Measurements from ENCODE around the gene IL1RAPL2.

DNA sequence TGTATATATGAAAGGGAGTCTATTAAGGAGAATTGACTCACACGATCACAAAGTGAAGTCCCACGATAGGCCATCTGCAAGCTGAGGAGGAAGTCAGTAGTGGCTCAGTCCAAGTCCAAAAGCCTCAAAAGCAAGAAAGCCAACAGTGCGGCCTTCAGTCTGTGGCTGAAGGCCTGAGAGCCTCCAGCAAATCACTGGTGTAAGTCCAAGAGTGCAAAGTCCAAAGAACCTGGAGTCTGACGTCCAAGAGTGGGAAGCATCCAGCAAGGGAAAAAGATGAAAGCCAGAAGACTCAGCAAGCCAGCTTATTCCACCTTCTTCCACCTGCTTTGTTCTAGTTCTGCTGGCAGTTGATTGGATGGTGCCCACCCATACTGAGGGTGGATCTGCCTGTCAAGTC, 104.1 kb downstream of the IL1RAPL2 start:
- TF ChIP-seq EP300 (IDR thresholded peaks at IDR 0.05) (no peak), CTCF (IDR thresholded peaks at IDR 0.05) (no peak), POLR2A (IDR thresholded peaks at IDR 0.05; ENCODE audit: low read depth) (no peak), POLR2AphosphoS5 (IDR thresholded peaks at IDR 0.05) (no peak)

All from esophagus muscularis mucosa (tissue), 4 donors.